Neural crest cell (in vitro differentiated cells): ENCODE data around the gene STX3. TPM values are rescaled to one million over a fixed set of nuclear protein-coding genes. Genes with fewer than 3 reads are reported as not detected.
A peak's percentile ranks its signal among the peaks of the same experiment; 100 is the strongest.

Source experiments
- DNase-seq: peaks from one replicate; pipeline ENCODE4 v3.0.0; 2021; ENCODE audit warnings: low read depth, mixed read lengths, low spot score
- H3K27ac Mint-ChIP-seq: one replicate; pipeline ENCODE4 v1.8.0; 2021; ENCODE audit warnings: mild to moderate bottlenecking, mixed read lengths; ENCODE audit not compliant: unreplicated experiment
- H3K27me3 Mint-ChIP-seq: 2 replicates; pipeline ENCODE4 v1.8.0; 2021; ENCODE audit warnings: low read depth, mild to moderate bottlenecking, mixed read lengths
- H3K36me3 Mint-ChIP-seq: 2 replicates; pipeline ENCODE4 v1.8.0; 2021; ENCODE audit warnings: low read depth, mild to moderate bottlenecking, mixed read lengths
- H3K4me1 Mint-ChIP-seq: 2 replicates; pipeline ENCODE4 v1.8.0; 2021; ENCODE audit warnings: mixed read lengths
- H3K4me3 Mint-ChIP-seq: one replicate; pipeline ENCODE4 v1.8.0; 2021; ENCODE audit warnings: mild to moderate bottlenecking, mixed read lengths
- H3K9me3 Mint-ChIP-seq: 2 replicates; pipeline ENCODE4 v1.8.0; 2021; ENCODE audit warnings: mixed read lengths
- CTCF ChIP-seq: fragments of 200-600 bp; sonication (generic); conservative IDR thresholded peaks from 2 replicates; pipeline ENCODE4 v1.5.0; 2021; ENCODE audit warnings: antibody characterized with exemption, mild to moderate bottlenecking
- total RNA-seq: library from RNA; stranded (reverse); gene quantifications from 2 replicates; pipeline ENCODE4 v1.2.1, GENCODE V29; 2021

STX3 gene
- total RNA-seq, 1 donor from 2014 or later: 6.5 TPM

- H3K27ac Mint-ChIP-seq: no peak overlapping the region
- TF ChIP-seq CTCF: no peak
- H3K27me3 Mint-ChIP-seq: peaks cover 50% of the 10 kb centered on the region
- peaks cover 14% of the 10 kb centered on the region for H3K4me1 Mint-ChIP-seq
- no peaks in the 10 kb centered on the region for H3K36me3 Mint-ChIP-seq
- no peaks in the 10 kb centered on the region for H3K9me3 Mint-ChIP-seq
- no peak for DNase-seq
- H3K4me3 Mint-ChIP-seq: peak overlapping the region; percentile 95
Observed at GRCh38 chr11:59754494-59754858, 700 bp upstream of the STX3 start.

- H3K4me1 Mint-ChIP-seq: peaks cover 14% of the 10 kb centered on the region
- peaks cover 45% of the 10 kb centered on the region for H3K27me3 Mint-ChIP-seq
- H3K27ac Mint-ChIP-seq: peak overlapping the region; percentile 51
Observed at GRCh38 chr11:59755701-59756557, 753 bp downstream of the STX3 start.

DNA sequence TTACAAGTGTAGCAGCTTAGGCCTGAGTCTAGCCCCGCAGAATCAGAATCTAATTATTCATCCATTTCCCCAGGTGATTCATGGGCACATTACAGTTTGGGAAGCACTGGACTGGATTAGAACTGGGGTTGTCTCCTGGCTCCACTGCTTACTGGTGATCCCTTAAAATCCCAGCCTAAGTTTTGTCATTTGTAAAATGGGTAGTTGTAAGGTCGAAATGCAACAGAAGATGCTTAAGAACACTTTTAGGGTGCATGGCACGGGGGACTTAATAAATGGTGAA is 1.3 kb downstream of the STX3 start:
- Mint-ChIP-seq H3K36me3 (no peaks in the 10 kb centered on the region), H3K4me1 (peaks cover 14% of the 10 kb centered on the region), H3K27ac (no peak overlapping the region), H3K27me3 (peaks cover 45% of the 10 kb centered on the region), H3K4me3 (peak overlapping the region; percentile 94), H3K9me3 (no peaks in the 10 kb centered on the region)
- no peak for TF ChIP-seq CTCF
- no peak for DNase-seq

More at GRCh38 chr11:59755701-59756557, 753 bp downstream of the STX3 start:
- Mint-ChIP-seq H3K36me3 (no peaks in the 10 kb centered on the region), H3K9me3 (no peaks in the 10 kb centered on the region), H3K4me3 (peak overlapping the region; percentile 94)
- peak; percentile 26 for DNase-seq
- TF ChIP-seq CTCF: no peak

GRCh38 chr11:59756845-59757244 is 1.7 kb downstream of the STX3 start:
- DNase-seq: no peak

GRCh38 chr11:59758401-59759037 is 3.3 kb downstream of the STX3 start:
- Mint-ChIP-seq H3K27me3 (peaks cover 40% of the 10 kb centered on the region), H3K27ac (no peak overlapping the region), H3K9me3 (no peaks in the 10 kb centered on the region), H3K4me3 (peak overlapping the region; percentile 3), H3K36me3 (no peaks in the 10 kb centered on the region), H3K4me1 (peaks cover 14% of the 10 kb centered on the region)
- TF ChIP-seq CTCF: no peak
- no peak for DNase-seq

More at GRCh38 chr11:59756845-59757244, 1.7 kb downstream of the STX3 start:
- Mint-ChIP-seq H3K36me3 (no peaks in the 10 kb centered on the region), H3K9me3 (no peaks in the 10 kb centered on the region), H3K27me3 (peaks cover 45% of the 10 kb centered on the region), H3K27ac (no peak overlapping the region), H3K4me3 (peak overlapping the region; percentile 94), H3K4me1 (peaks cover 14% of the 10 kb centered on the region)
- TF ChIP-seq CTCF: no peak
